ENCODE measurements around the gene MXRA5.
"Not testable (repeated sequence)": the region's sequence is repeated elsewhere in the genome, so short reads cannot be mapped to it uniquely, and the experiment has no call there.

Gene MXRA5

GRCh38 chrX:3320471-3321046 is 25.9 kb downstream of the MXRA5 start:
- no peak for DNase-seq

DNA sequence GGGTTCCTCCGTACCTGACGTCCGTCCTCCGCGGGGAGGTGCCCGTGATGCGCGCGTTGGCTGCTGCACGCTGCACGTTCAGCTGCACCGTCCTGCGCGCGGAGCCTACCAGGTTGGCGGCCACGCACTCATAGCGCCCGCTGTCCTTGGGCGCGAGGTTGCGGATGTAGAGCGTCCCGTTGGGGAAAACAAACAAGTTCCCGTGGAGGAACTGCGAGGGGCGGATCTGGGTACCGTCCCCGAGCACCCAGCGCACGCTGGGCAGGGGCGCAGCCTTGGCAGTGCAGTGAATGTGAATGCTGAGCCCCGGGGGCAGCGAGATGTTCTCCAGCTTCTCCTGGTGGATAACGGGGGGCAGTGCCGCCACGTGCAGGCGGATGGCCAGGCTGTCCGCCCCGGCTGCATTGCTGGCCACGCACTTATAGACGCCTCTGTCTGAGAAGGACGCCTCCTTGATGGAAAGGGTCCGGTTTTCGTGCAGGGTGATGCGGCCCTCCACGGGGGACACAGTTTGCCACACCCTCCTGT is 29.2 kb downstream of the MXRA5 start:
- DNase-seq: no peak

DNA sequence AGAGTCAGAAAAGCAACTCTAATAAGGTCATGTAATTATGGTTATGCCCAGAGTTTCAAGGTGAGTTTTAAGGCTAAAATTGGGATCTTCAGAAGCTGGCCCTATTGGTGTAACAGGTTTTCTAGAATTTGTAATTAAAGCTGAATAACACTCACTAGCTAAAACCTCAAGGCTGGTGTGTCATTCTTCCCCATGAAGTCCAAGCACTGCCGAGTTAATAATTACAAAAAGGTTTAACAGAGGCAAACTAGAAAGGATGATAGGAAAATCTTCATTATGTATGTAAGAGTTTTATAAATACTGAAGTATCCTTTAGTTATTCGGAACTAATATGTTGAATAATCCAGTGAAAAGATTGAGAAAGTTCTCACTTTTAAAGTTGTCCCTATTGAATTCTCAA is 34.3 kb downstream of the MXRA5 start:
- no peak for DNase-seq

- no peak for DNase-seq
These were observed 38.6 kb downstream of the MXRA5 start for GRCh38 chrX:3307881-3308280.

DNA sequence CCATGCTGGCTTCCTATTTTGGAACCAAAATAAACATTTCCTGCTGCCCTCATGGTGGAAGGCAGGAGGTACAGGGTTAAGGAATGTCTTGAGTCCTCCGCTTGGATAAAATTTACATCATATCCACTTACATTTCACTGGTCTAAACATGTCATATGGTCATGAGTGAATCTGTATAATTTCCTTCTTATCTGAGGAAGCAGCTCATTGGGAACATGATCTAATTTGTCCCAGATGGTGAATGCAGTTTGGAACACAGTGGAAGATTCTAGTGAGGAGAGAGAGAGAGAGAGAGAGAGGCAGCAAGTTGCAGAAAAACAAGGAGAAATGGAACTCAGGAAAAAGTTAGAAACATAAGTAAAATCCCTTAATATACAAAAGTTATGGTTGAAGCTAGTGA is 46.8 kb downstream of the MXRA5 start:
- DNase-seq: no peak

DNA sequence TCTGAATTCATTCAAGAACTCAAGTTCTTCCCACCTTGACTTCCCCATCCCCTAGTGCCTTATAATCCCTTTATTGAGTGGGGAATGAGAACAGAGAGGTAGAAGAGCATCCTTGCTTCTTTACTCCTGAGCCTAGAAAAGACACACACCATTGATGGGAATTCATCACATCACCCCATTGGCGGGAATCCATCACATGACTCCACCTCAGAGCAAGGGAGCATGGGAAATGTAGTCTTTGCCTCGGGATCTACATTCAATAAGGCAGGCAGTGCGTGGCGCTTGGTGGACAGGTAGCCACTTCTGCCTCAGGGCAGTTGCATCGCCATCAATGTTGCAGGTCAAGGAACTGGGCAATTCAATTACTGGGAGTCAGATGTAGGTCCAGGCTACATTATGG is 50.7 kb downstream of the MXRA5 start:
- no peak for DNase-seq

DNA sequence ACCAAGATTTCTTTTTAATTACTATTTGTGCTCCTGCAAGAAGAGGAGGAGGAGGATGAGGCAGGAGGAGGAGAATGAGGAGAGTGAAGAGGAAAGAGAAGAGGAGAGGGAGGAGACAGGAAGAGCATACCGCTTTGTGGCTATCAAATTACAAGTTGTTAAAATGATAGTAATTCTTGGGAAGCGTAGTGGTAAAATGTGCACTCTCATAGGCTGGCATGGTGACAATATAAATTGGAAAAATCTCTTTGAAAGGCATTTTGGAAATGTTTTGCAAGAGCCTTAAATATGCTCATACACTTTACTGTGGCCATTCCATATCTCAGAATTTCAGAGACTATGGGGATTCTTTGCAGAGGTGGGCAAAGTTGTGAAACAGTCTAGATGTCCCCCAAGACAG is 53.2 kb downstream of the MXRA5 start:
- DNase-seq: no peak

DNA sequence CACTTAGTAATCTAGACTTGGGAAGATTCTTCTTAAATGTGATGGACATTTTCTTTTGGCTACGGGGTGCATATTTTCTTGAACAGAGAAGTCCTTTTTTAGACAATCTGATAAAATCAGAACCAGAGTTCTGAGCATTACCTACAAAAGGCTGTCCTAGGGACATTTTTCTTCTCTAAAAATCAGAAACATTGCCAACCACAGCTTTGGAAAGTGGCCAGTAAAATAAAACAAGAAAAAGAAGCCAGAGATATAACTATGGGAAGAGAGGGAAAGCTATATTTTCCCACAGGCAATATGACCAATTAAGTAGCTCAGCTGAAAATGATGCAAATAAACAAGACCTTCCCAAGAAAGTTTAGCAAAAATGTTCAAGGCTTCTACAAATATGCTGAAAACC is 55.9 kb downstream of the MXRA5 start:
- no peak for DNase-seq

- no peak for DNase-seq
These were observed 60.1 kb downstream of the MXRA5 start for GRCh38 chrX:3286196-3286945.

DNA sequence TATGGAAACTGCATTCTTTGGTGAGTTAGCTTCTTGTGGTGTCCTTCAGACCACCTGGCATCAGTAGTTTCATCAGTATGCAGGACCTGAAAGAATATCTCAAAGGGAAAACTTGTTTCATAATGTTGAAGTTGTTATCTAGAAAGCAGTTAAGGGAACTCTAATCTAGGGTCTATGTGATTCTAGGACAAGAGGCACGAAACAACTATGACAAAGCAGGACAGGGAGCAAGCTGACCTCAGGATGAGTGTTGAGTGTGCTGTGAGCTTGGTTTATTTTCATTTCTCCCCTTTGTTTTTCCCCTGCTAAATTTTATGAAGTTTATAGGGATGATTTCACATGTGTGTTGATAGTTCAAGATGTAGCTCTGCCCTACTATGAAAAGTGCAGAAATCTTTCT is 65.7 kb downstream of the MXRA5 start:
- no peak for DNase-seq

DNA sequence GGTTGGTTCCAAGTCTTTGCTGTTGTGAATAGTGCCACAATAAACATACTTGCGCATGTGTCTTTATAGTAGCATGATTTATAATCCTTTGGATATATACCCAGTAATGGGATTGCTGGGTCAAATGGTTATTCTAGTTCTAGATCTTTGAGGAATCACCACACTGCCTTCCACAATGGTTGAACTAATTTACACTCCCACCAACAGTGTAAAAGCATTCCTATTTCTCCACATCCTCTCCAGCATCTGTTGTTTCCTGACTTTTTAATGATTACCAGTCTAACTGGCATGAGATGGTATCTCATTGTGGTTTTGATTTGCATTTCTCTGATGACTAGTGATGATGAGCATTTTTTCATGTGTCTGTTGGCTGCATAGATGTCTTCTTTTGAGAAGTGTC is 72.8 kb downstream of the MXRA5 start:
- not testable (repeated sequence) for DNase-seq

GRCh38 chrX:3271834-3272186 is 74.6 kb downstream of the MXRA5 start:
- DNase-seq: no peak

- no peak for DNase-seq
These were observed 75.1 kb downstream of the MXRA5 start for GRCh38 chrX:3271183-3271833.

- DNase-seq: no peak
These were observed 77.6 kb downstream of the MXRA5 start for GRCh38 chrX:3268829-3269228.

DNA sequence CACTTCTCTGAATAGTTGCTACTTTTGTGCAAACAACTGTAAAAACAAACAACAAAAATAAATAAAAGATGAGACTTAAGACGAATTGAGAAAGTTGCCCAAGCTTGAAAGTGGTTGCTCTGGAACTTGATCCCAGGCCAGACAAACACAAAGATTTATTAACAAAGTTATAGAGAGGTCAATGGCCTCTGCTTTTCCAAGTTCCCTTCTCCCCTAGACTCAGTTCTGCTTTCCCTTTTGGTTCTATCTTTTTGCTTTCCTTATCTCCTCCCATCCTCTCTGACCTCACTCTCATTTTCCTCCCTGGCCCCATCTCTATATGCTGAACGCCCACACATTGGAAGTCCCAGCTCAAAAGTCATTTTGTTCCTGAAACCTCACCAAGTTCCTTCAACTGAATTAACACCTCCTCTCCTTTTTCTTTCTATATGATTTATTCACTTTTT is 82.7 kb downstream of the MXRA5 start:
- DNase-seq: no peak

GRCh38 chrX:3262901-3263300 is 83.6 kb downstream of the MXRA5 start:
- no peak for DNase-seq
